VCaP (cell line): ENCODE results near the gene LIPC.

Experiments
- H3K27ac ChIP-seq: fragments of 450-650 bp; 2 replicates; pipeline ENCODE4 v1.5.1; 2017
- CTCF ChIP-seq: fragments of 450-650 bp; conservative IDR thresholded peaks from 2 replicates; pipeline ENCODE4 v1.5.1; 2017; ENCODE audit warnings: mild to moderate bottlenecking, moderate library complexity

Gene LIPC

GRCh38 chr15:58489289-58490085, 57.7 kb downstream of the LIPC start:
- H3K27ac ChIP-seq = no peak overlapping the region
- no peak for TF ChIP-seq CTCF

GRCh38 chr15:58490086-58490887, 58.5 kb downstream of the LIPC start:
- TF ChIP-seq CTCF = no peak
- H3K27ac ChIP-seq = no peak overlapping the region

- H3K27ac ChIP-seq = no peak overlapping the region
- TF ChIP-seq CTCF = no peak
These were observed 59.2 kb downstream of the LIPC start for GRCh38 chr15:58490888-58491473.

DNA sequence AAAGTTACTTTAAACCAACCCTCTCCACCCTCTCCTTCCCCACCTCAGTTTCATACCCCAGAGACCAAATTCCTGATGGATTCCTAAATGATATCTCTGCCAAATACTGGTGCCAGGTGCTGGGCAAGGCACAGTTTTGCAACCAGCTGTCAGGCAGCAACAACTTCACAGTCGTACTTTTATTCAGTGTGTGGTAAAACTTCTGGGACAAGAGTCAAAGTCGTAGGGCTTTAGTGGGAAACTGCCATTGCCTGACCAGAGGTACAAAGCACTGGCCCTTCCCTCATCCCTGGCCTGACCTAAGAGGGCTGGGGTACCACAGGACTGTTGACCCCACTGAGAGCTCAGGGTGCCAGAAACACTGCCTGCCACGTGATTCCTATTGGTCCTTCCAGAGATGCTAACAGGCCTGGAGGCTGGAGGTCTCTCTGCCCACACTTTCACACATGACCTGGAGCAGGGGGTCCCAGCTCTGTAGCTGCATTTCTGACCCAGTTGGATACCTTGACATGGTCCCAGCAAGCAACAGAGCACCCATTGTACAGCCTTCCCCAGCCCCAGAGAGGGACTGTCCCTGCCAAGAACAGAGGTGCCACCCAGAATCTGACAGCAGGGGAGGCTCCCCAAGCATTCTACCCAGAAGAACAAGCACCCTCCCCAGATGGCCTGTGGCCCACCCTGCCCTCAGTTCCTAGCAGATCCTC, 59.9 kb downstream of the LIPC start:
- no peak overlapping the region for H3K27ac ChIP-seq
- TF ChIP-seq CTCF = no peak

GRCh38 chr15:58492661-58493397, 61.0 kb downstream of the LIPC start:
- no peak overlapping the region for H3K27ac ChIP-seq
- no peak for TF ChIP-seq CTCF

GRCh38 chr15:58494567-58494966, 62.8 kb downstream of the LIPC start:
- no peak for TF ChIP-seq CTCF
- no peak overlapping the region for H3K27ac ChIP-seq
